Endothelial cell of umbilical vein (primary cell): ENCODE data around the gene RNGTT.

Experiments used
- CTCF ChIP-seq, 2 donors: IDR thresholded peaks; 1 replicate in 1 of 2; 2 replicates in 1 of 2; pipeline ENCODE4 v1.5.1; 2011; ENCODE audit warnings: low read length in 2 of 2, mild to moderate bottlenecking in 2 of 2, moderate library complexity in 2 of 2, control low read depth in 1 of 2, inconsistent platforms in 1 of 2, low read depth in 1 of 2; ENCODE audit not compliant: insufficient read depth in 1 of 2; ENCODE audit errors: extremely low read depth in 1 of 2
- EZH2 ChIP-seq: IDR thresholded peaks from 2 replicates; pipeline ENCODE4 v1.6.1; 2012; ENCODE audit warnings: borderline replicate concordance, low read depth, mild to moderate bottlenecking, moderate library complexity, low read length, inconsistent platforms; ENCODE audit not compliant: severe bottlenecking
- FOS ChIP-seq: IDR thresholded peaks from 2 replicates; pipeline ENCODE4 v1.6.1; 2011; ENCODE audit warnings: mild to moderate bottlenecking, low read length, moderate library complexity, borderline replicate concordance; ENCODE audit not compliant: insufficient read depth
- GATA2 ChIP-seq: IDR thresholded peaks from 2 replicates; pipeline ENCODE4 v1.7.0; 2011; ENCODE audit warnings: low read depth, mild to moderate bottlenecking, moderate library complexity, mixed read lengths, low read length; ENCODE audit not compliant: insufficient read length, insufficient read depth
- JUN ChIP-seq: IDR thresholded peaks from 2 replicates; pipeline ENCODE4 v1.6.1; 2011; ENCODE audit warnings: borderline replicate concordance, low read depth; ENCODE audit not compliant: insufficient read length, insufficient read depth
- MAX ChIP-seq: IDR thresholded peaks from 2 replicates; pipeline ENCODE4 v1.6.1; 2011; ENCODE audit not compliant: insufficient read depth, insufficient read length
- MYC ChIP-seq: IDR thresholded peaks from one replicate; pipeline ENCODE4 v1.6.1; 2011; ENCODE audit warnings: mild to moderate bottlenecking, low read depth, low read length
- POLR2A ChIP-seq: IDR thresholded peaks from 2 replicates; pipeline ENCODE4 v1.6.1; 2012; ENCODE audit warnings: low read depth, mild to moderate bottlenecking, control low read depth, low read length
- POLR2AphosphoS5 ChIP-seq: IDR thresholded peaks from 2 replicates; pipeline ENCODE4 v1.6.1; 2012; ENCODE audit warnings: low read depth, mild to moderate bottlenecking, control low read depth, low read length, moderate library complexity; ENCODE audit not compliant: insufficient read depth

DNA sequence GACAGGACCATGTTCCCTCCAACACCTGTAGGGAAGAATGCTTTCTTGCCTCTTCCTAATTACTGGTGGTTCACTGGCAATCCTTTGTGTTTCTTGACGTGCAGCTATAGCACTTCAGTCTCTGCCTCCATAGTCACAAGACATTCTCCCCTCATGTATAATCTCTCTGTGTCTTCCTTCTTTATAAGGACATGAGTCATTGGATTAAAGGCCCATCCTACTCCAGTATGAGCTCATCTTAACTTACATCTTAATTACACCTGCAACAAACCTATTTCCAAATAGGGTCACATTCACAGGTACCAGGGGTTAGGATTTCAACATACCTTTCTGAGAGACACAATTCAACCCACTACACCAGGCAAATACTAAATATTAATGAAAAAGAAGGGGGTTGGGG is 213.6 kb downstream of the RNGTT start:
- TF ChIP-seq CTCF (IDR thresholded peaks at IDR 0.05; ENCODE audit: extremely low read depth in 1 of 2, insufficient read depth in 1 of 2, low read depth in 1 of 2, low read length in 2 of 2), result no peak
- no peak for TF ChIP-seq FOS
- TF ChIP-seq POLR2A, result no peak
- no peak for TF ChIP-seq EZH2
- no peak for TF ChIP-seq MAX
- no peak for TF ChIP-seq GATA2
- no peak for TF ChIP-seq POLR2AphosphoS5
- no peak for TF ChIP-seq MYC
- TF ChIP-seq JUN, result no peak
